ENCODE data around the gene RBBP4.
A peak's percentile ranks its signal among the peaks of the same experiment; 100 is the strongest.
"Not testable (repeated sequence)": the region's sequence is repeated elsewhere in the genome, so short reads cannot be mapped to it uniquely, and the experiment has no call there.

RBBP4 gene

DNA sequence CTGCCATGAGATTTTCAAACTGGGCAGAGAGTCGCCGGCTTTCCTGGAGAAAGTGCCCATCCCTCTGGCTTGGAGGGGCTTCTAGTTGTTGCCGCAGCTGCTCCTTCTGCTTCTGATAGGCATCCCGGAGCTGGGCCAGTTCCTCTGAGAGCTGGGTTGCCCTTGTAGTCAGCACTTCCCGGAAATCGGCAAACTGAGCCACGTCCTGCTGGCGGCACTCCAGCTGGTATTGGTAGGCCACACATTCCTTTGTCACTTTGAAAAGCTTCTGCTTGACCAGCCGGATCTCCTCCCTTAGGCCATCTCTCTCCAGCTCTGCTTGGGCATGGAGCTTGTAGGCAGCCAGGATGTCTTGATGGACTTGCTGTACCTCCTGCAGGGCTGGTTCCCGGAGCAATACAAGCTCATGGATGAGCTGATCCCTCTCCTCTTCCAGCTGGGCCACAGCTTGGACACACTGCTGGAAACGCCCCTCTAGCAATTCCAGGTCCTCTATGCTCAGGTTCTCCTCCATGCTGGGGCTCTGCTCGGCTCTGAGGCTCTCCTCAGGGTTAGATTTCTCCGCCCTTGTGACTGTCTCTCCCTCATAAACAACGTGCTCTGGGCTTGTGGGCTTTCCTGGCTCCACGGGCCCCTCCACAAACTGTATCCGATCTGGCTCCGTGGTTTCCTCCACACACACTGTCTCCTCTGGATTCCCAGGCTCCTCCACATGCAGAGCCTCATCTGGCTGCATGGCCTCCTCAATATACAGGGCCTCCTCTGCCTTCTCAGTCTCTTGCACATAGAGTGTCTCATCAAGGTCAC lies 44.3 kb downstream of the RBBP4 start:
- no peak for DNase-seq

DNA sequence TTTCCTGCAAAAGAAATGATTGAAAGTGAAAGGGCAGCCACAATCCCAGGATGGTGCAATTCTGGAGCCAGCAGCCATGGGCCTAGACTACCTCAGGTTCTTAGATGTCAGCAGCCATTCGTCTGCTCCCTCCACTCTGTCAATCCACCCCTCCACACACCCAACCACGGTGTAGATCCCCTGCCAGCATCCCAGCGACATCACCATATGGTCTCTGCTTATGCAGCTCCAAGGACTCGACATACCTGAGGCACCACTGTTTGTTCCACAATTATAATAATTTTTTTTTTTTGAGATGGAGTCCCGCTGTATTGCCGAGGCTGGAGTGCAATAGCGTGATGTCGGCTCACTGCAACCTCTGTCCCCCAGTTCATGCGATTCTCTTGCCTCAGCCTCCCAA lies 45.0 kb downstream of the RBBP4 start:
- no peak for DNase-seq

DNA sequence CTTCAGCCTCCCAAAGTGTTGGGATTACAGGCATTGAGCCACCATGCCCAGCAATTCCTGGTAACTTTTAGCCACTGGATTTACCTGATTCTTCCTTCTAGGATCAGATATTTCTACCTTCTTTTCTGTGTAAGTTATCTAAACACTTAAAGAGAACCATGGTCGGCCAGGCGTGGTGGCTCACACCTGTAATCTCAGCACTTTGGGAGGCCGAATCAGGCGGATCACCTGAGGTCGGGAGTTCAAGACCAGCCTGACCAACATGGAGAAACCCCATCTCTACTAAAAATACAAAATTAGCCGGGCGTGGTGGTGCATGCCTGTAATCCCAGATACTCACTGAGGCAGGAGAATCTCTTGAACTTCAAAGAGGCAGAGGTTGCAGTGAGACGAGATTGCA lies 46.0 kb downstream of the RBBP4 start:
- not testable (repeated sequence) for DNase-seq

DNA sequence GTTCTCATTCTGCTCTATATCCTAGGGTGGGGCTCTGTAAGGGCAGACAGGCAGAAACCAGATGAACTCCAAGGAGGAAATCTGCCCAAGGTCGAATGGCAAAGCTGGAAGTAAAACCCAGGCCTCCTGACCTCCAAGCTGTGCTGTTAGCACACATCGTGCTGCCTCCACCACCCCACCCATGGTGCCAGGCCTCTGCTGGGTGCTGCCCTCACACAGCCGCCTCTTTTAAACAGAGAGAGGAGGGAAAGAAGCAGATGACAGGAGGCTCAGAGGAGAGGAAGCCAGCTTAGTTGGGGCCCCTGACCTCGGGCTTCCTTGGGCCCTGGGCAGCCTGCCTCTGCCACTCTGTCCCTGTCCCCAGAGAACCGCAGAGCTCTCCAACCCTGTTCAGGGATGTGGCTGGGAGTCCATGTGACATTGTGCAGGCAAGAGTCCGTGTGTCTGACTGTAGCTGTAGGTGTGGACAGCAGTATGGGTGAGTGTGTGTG lies 50.5 kb downstream of the RBBP4 start:
- DNase-seq: no peak

DNA sequence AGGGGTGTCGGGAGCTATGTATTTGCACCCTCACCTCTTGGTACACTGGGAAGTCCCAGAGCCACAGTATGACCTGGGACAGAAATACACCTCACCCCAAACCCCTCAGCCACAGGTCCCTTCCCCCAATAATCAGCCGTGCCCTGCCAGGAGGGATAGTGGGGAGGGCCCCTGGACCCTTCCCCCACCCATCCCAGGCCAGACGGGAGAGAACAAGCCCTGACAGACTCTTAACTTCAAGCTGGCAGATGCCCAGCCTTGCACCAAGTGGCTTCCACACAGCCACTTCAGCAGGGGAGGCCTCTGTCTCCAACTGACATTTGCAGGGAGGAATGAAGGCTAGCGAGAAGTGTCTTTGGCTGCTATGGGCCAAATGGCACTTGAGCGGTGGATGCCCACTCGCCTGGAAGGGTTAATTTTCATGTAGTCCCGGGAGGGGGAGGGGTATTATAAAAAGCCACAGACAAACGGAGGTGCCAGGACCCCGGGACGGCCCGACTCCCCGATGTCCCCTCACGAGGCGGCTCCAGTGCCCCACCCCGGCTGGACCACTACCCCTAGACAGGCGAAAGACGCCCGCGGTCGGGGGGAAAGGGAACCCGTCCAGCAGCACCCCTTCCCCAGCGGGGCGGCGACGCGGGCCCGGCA lies 51.1 kb downstream of the RBBP4 start:
- no peak for DNase-seq

DNA sequence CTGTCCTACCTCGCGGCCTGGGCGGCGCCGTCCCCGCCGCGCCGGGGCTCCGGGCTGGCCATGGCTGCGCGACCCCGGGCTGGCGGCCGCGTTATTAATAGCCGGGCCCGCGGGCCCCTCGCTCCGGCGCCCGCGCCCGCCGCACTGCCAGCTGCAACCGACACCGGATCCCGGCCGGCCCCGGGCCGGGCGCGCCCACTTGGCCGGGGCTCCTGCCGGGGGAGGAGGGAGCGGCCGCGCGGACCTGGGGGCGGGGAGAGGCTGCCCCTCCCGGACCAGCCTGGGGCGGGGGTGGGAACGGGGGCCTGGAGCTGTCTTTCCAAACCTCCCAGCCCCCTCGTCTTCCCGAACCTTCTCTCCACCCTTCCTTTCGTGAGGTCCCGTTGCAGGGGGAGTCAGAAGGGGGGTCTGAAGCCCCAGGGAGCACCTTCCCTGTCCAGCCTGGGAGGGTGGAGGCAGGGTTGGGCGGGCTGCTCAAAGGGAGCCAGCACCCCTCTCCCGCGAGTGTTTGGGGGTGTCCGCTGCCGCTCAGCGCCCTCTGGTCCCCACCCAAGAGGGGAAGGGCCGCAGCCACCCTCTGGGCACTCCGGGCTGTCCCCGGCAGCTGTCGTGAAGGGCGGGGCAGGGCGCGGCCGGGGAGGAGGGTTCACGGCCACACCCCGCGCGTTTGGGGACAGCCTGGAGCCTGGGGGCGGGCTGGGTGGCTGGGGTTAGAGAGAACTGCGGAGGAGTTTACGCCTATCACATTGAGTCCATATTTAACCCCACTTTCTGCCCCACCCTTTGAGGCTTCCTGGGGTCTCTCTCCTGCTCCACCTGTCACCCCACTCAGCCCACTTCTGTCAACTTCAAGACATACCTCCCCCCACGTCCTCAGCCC lies 51.8 kb downstream of the RBBP4 start, which contains the start of gene SYNC:
TSS of gene SYNC (minus strand) at position 172 of the 880 bp plus-strand sequence. CDS start at position 62, 110 bp downstream.
- peak; percentile 9 for DNase-seq

DNA sequence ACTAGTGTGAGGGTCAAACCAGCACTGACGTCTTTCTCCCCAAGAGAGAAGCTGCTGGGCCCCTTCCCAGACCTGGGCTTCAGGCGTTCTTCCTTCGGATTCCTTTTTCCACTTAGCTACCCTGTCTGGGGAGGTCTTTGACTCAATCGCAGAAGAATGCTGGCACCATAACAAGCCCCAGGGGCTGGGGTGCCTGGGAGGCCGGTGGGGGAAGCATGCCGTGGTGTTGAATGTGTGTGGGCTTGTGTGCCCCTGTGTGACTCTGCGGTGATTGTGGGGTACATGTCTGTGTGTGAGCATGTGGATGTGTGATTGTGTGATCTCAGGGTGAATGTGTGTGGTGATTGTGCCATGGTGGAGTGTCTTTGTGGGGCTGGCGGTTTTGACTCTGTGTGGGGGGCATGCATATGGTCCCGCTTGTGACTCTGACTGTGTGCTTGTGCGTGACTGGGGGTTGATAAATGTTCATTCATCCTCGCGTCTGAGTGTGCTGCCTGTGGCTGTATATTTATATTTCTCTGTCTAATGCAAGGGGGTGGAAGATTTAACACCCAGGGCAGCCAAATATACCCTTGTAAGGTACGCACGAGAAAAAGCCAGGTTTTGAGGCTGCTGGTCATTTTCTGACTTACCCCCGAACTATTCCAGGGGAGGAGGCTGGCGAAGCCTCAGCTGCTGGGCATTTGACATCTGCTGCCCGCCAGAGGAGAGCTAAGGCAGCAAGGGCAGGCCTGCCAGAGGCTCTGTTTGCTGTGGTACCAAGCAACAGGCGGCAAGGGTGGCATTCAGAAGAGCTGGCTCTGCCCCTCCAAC lies 52.7 kb downstream of the RBBP4 start:
- no peak for DNase-seq

DNA sequence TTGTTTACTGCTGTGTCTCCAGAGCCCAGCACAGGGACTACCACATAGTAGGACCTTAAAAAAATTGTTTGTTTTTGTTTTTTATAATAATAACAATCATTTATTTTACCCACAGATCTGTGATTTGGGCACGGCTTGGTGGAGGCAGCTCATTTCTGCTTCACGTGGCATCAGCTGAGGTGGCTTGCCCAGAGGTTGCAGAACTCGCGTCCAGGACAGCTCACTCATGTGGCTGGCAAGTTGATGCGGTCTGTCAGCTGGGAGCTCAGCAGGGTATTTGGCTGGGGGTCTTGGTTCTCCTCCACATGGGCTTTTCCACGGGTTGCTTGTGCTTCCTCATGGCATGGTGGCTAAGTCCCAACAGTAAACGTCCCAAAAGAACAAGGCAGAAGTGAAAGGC lies 54.5 kb downstream of the RBBP4 start:
- no peak for DNase-seq

DNA sequence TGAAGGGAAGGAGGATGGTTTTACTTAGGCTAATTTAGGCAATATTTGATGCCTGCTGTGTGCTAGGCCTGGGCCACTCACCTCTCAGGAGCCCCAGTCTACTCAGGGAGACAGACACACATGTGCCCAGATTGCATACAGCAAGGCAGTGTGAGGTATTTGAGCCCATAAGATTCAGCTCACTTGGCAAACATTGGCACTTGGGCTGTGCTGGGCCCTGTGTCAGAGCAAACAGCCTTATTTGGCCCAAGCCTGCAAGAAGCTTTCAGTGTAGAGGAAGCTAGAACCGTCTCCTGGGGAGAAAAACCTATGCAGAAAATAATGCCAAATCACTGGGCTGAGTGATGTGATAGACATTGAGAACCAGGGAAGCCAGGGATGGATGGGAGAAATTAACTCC lies 55.5 kb downstream of the RBBP4 start:
- DNase-seq: no peak

DNA sequence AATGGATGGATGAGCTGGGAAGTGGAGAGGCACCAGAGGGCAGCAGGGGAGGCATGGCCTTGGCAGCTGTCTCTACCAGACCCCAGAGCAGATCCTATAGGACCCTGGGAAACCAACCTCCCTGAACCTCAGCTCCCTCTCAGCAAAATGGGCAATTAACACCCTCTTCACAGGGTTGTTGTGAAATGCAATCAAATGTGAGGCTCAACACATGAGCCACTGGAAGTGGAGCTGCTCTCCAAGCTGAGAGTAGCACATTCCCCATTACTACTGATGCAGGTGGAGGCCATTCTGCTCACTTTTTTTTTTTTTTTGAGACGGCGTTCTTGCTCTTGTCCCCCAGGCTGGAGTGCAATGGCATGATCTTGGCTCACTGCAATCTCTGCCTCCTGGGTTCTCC lies 58.1 kb downstream of the RBBP4 start:
- no peak for DNase-seq

DNA sequence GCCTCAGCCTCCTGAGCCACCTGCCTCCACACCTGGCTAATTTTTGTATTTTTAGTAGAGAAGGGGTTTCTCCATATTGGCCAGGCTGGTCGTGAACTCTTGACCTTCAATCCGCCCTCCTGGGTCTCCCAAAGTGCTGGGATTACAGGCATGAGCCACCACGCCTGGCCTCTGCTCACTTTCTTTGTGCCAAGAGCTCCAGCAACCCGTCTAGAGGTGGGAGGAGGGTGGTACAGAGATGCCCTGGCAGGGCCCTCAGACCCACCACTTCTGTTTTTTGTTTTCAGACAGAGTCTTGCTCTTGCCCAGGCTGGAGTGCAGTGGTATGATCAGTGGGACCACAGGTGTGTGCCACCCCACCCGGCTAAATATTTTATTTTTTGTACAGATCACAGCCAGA lies 58.5 kb downstream of the RBBP4 start:
- DNase-seq: no peak

DNA sequence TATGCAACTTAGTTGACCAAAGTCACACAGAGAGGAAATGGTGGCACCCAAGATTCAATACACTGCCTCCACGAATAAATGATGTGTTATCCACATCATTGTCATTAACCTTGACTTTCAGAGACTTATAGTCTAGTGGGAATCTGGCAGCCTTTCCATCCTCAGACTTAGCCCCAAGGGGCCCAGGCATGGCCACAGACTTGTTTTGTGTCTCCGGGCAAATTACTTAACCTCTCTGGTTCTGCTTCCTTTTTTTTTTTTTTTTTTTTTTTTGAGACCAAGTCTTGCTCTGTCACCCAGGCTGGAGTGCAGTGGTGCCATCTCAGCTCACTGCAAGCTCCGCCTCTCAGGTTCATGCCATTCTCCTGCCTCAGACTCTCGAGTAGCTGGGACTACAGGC lies 60.2 kb downstream of the RBBP4 start:
- DNase-seq: not testable (repeated sequence)

DNA sequence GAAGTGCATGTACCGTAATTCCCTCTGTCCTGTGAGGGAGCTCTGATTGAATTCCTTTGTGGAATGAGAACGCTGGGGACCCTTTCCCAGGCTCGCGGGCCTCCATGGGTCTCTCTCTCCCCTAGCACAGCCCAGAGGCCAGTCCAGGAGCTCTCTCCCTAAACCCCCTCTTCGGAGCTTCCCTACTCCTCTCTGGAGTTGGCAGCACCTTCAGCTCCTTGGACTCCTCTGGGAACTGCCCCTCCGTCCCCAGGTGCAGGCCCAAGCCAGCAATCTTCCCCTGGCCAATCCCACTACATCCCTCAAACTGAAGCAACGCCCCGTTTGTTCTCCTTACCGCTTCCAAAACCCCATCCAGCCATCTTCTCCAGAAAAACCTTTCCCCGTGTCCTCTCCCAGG lies 62.1 kb downstream of the RBBP4 start:
- no peak for DNase-seq

DNA sequence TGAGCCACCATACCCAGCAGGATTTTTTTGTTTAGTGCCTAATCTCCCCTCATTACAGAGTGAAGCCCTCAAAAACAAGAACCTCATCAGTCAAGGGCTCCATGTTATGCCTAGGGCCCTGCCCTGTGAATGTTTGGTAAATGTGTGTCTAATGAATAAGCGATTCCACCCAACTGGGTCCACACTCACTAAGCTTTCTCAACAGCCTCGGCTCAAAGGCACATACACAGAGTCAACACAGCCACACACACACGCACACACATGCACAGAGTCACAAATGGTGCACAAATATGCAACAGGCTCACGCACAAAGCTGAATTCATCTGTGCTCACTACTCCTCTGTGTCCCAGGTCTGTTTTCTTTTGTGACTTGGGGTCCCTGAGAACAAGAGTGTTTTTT lies 63.3 kb downstream of the RBBP4 start:
- DNase-seq: no peak

DNA sequence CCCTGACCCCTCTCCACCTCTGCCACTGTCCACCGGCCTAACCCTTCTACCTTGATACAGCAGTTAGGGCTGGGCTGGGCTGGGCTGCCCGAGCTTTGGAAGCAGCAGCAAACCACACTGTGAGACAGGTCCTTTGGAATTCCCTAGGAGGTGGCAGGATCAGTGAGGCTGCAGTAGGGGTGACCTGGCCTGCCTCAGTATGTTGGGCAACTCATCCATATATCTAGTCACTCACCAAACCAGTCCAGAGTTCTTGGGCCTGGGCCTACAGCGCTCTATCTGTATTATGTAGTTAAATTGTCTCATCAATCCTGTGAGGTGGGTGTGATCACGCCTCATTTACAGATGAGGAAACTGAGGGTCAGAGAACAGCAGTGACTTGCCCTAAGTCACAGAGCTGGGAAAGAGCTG lies 64.9 kb downstream of the RBBP4 start:
- no peak for DNase-seq

DNA sequence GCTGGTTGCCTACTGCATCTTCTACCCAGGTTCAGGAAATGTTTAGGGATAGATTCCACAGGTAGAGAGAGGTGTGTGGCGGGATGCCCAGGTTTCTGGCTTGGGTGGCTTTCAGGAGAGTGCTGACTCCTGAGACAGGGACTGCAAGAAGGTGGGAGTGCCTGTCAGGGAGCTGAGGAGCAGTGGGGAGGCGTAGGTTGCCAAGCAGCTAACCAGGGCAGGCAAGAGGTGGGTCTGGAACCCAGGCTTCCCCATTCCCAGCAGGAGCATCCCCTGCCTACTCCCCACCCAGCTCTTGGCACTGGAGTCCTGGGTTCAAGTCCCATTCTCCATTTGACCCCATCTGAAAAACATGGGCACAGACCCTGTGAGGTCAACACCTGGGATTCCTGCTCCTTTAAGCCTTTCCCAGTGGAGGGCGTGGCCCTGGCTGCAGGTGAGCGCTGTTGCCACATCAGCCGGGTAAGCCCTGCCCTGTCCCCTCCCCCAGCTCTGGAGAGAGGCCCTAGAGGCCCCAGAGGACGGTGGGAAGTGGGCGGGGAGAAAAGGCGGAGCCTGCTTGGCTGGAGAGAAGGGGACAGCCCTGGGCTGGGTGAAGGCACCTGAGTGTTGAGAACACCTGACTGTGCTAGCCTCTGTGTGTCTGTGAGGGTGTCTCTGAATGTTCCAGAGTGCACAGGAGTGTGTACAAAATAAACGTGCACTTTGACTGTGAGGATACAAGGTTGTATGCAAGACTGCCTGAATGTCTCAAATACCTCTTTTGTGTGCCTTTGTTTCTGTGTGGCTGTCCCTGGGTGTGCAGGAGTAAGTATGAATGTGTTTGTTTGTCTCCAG lies 65.5 kb downstream of the RBBP4 start:
- peak; percentile 37 for DNase-seq

DNA sequence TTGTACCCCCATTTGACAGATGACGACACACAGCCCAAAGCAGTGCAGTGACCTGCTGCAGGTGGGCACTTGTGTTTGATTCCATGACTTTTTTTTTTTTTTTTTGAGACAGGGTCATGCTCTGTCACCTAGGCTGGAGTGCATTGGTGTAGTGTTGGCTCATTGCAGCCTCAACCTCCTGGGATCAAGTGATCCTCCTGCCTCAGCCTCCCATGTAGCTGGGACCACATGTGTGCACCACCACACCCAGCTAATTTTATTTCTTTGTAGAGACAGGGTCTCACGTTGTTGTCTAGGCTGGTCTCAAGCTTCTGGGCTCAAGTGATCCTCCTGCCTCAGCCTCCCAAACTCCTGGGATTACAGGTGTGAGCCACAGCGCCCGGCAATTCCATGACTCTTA lies 66.5 kb downstream of the RBBP4 start:
- no peak for DNase-seq

DNA sequence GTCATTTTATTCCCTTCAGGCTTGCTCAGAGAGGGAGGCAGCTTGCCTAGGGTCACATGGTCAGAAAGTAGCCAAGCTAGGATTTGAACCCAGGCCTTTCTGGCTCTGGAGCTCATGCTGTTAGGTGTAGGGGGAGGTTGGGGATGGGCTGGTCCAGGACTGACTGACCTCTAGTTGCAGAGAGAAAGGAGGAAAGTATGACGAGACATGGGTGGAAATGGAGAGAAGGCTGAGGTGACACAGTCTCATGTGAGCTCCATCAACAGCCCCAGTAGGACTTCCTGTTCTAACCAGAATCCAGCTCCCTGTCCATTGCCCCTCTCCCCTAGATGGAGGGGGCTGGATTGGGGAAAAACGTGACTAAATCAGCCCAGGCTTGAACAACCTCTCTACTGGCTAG lies 67.0 kb downstream of the RBBP4 start:
- no peak for DNase-seq

DNA sequence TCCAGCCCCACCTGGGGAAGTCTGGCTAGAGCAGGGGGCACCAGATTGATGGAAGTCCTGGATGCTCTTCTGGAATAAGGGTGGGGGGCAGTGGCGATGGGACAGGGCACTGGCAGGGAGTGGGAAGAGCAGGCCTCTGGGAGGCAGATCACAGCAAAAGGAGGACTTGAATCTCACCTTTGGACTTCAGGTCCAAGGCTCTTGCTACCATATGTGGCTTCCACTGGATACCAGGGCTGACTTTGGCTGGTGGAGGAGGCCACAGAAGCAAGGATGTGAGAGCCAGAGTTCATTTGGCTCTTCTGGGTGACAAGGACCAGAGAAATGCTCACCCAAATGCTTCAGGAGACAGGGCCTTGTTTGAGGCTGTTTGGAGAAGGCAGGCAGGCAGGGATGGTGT lies 67.5 kb downstream of the RBBP4 start:
- DNase-seq: no peak

DNA sequence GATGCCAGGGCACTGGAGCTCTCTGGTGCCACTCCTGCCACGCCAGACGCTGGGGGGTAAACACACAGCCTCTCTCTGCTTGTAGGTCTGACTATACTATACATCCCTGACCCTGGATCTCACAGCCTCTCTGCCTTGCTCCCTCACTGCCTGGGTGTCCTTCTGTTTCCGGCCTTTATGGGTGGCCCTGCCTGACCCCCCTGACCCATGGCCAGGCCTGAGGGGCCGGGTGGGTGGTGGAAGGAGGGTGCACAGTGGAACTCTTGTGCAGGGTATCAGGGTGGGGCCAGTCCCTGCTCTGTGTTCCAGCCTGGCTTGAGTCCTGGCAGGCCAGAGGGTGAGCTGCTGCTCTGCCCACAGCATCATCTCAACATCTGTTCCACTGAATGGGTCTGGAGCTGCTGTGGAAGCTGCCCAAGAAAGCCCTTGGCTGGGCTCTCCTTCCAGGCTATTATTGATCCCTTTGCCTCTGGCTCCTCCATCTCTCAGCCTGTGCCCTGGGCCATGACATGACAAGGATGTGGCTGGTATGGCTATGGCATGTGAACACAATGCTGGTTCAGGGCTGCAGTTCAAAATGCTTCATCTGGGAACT lies 68.8 kb downstream of the RBBP4 start:
- DNase-seq: no peak
